NOMO-1 (cell line): ENCODE data around the gene GSX1.

Experiments used
- DNase-seq, 2 experiments: peaks; one replicate each; lab custom pipeline; 2025; ENCODE audit not compliant: unreplicated experiment in 2 of 2; lab: John Stamatoyannopoulos, UW

Gene GSX1

DNA sequence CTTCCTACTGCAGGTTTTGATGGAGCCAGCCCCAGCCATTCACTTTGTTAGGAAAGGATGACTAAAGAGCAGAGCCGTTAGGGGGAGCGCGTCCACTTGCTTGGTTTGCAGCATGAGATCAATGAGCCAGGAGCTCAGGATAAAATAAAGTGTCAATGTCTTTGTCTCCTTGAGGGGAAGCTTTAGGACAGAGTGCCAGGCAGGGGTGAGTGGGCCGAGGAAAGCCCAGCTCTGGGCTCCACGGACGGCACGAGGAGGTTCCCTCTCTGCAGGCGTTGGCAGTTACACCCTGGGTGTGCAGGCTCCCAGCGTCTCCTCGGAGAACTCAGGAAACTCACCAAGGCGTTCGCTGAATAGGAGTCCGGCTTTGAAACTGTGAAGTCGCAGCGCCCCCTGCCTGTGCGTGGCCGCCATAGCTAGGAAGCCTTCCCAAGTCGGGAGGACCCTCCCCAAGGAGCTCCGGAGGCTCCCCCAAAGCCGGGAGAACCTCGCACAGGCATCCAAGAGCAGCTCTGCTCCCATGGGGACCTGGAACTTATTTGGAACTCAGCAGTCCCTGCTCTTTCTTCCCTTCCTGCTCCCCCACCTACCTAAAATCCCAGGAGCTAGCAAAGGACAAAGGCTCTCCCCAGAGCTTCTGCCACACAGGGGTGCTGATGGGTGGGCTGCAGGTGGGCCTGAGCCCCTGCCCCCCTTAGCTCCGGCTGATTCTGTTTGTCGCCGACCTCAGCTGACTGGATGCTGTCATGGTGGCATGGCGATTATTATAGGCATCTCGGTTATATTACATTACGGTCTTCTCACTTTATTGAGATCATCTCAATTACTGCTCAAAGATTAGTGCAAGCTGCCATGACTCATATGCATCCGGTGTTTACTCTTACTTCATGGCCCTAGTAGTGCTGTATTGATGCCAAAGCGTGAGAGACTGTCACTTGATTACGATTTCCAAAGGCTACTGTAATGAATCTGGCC, 34.4 kb downstream of the GSX1 start:
- DNase-seq = peak; percentile 79 to 81

DNA sequence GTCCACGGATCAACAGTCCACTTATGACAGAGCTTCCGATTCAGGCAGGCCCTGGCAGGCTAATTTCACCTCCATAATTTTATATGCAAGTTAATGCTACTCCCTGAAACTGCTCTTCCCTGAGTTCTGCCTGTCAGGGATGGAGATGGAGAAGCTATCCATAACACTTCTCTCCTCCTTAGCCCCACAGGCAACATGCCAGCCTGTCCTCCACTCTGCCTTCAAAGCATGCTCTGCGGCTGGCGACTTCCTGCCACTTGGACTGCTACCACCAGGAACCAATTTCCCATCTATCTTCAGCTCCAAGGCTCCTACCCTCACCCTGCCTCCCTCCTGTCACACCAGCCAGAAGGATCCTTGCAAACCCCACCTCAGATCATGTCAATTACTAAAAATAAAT, 35.4 kb downstream of the GSX1 start:
- no peak for DNase-seq

DNA sequence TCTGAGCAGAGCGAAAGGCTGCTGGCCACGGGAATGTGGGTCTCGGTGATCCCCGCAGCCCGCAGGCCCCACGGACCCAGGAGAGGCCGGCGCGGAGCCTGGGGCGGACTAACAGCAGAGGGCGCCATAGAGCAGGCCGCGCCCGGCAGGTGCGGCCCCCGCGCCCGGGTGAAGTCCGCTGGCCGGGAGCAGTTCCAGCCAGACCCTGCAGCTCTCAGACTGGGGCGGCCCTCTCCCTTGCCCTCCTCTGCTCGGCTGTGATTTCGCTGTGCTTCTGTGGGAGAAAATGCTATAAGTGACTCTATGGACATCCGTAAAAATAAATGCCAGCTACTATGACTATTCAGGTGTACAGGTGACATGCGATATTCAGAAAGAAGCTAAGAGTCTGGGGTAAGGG, 37.7 kb downstream of the GSX1 start:
- DNase-seq = peak; percentile 25 to 61

DNA sequence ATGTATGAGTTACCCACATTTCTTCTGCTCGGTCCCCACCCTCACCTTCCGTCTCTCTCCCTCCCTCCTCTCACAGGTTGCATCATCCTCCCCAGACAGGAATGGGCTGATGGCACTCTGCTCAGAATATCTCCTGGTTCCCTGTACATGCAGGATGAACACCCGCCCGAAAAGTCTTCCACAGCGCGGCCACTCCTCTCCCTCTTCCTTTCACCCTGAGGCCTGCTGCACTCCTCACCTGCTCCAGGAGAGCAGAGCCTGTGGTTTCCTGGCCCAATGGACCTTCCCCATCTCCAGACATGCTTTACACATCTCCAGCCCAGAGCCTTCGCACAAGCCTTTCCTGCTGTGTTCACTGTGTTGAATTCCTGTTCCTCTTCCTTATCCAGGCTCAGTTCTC, 40.9 kb downstream of the GSX1 start:
- DNase-seq = no peak

DNA sequence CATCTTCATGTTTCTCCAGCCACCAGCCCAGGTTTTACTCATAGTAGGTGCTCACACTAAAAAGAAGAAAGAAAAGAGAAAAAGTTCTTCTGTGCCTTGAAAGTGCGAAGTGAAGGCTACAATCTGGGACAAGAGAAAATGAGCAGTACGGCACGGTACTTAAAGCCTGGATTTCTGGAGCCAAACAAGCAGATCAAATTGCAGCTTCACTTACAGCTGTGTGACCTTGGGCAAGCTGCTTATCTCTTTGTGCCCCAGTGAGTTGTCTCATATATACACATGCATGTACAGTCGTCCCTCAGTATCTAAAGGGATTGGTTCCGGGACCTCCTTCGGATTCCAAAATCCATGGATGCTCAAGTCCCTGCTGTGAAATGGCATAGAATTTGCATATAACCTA, 41.8 kb downstream of the GSX1 start:
- no peak for DNase-seq

DNA sequence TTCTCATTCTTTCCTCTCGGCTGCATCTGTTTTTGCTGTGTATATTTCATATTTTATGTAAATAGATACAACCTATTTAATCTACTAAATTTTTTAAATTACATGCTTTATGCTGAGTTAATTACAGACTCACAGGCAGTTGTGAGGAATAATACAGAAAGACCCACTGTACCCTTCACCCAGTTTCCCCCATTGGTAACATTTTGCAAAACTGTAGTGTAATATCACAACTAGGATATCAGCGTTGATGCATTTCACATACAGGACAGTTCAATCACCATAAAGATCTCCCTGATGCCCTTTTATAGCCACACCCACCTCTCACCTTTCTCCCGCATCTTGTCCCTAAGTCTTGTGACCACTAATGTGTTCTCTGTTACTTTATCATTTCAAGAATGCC, 43.5 kb downstream of the GSX1 start:
- no peak for DNase-seq

DNA sequence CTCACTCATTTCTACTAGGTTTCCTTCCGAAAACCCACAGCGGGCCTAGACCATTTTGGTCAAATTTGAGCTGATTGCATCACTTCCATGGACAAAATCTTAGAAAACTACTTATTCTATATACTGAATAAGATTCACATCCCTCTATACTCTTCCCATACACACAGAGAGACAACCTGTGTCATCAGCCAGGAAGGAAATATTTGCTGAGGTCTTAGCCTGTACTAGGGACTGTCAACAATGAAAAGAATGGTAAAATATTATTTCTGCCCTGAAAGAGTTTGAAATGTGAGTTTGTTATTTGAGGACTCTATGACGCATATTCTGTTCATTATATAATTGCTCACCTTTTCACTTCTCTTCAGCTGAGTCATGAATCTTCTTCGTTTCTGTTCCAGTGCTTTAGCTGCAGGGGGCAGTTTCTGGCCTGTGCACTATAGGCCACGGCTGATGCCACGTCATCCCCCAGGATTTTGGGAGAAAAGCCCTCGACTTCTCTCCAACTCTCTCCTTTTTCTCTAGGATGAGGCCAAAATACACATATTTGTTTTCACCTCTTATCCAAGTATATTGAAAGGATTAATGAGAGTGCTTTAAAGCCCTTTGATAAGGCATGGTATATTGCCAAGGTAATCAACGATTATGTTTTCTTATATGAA, 47.7 kb downstream of the GSX1 start:
- no peak for DNase-seq

DNA sequence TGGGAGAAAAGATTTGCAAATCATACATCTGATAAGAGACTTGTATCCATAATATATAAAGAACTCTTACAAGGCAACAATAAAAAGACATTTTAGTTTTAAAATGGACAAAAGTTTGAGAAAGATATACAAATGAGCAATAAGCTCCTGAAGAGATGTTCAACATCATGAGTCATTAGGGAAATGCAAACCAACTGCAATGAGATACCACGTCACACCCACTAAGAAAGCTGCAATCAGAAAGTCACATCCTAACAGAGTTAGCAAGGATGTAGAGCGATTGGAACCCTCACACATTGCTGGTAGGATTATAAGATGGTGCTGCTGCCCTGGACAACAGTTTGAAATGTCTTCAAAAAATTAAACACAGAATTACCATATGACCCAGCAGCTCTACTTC, 50.3 kb downstream of the GSX1 start:
- no peak for DNase-seq
